Activated naive CD4-positive, alpha-beta T cell treated with anti-CD3 and anti-CD28 coated beads, Interleukin-2, amount 10 ng/mL, durations not matched to agents 7 days and 5 days (primary cell): ENCODE data around the gene CD55.
A peak's percentile ranks its signal among the peaks of the same experiment; 100 is the strongest.

Source experiments
- CTCF ChIA-PET: fragments of 350-600 bp; sonication (Branson Sonifier 250); formaldehyde crosslinking; loops from one replicate; lab custom pipeline; 2021; ENCODE audit warnings: antibody characterized with exemption; lab: Charles Lee
- DNase-seq: peaks from one replicate; pipeline ENCODE4 v3.0.0-alpha.2; 2020
- H3K27ac Mint-ChIP-seq: one replicate; pipeline ENCODE4 v1.8.0; 2021; ENCODE audit warnings: mild to moderate bottlenecking, moderate library complexity, mixed read lengths
- H3K27me3 Mint-ChIP-seq: one replicate; pipeline ENCODE4 v1.8.0; 2021; ENCODE audit warnings: mild to moderate bottlenecking, mixed read lengths
- H3K36me3 Mint-ChIP-seq: one replicate; pipeline ENCODE4 v1.8.0; 2021; ENCODE audit warnings: mixed read lengths
- H3K4me1 Mint-ChIP-seq: one replicate; pipeline ENCODE4 v1.8.0; 2021; ENCODE audit warnings: mixed read lengths
- H3K4me3 Mint-ChIP-seq: one replicate; pipeline ENCODE4 v1.8.0; 2021; ENCODE audit warnings: mild to moderate bottlenecking, moderate library complexity, mixed read lengths
- H3K9me3 Mint-ChIP-seq: one replicate; pipeline ENCODE4 v1.8.0; 2021; ENCODE audit warnings: mixed read lengths

The CD55 gene

GRCh38 chr1:207345644-207346477 lies 24.4 kb downstream of the CD55 start:
- Mint-ChIP-seq H3K27me3 (no peaks in the 10 kb centered on the region), H3K27ac (peak overlapping the region; percentile 76), H3K36me3 (peaks cover 96% of the 10 kb centered on the region), H3K9me3 (peaks cover 18% of the 10 kb centered on the region), H3K4me3 (no peak overlapping the region), H3K4me1 (peaks cover 80% of the 10 kb centered on the region)
- DNase-seq, result no peak
- CTCF ChIA-PET, result interaction anchor here (0.7 kb wide), 1 partner anchor 9 kb away, joined by 3 read pairs; no protein-coding TSS in a partner anchor

GRCh38 chr1:207346513-207346912 lies 25.0 kb downstream of the CD55 start:
- H3K27me3 Mint-ChIP-seq, result no peaks in the 10 kb centered on the region
- H3K4me3 Mint-ChIP-seq, result no peak overlapping the region
- CTCF ChIA-PET, result no interaction called here
- H3K9me3 Mint-ChIP-seq, result peaks cover 19% of the 10 kb centered on the region
- H3K27ac Mint-ChIP-seq, result peak overlapping the region; percentile 76
- peaks cover 79% of the 10 kb centered on the region for H3K4me1 Mint-ChIP-seq
- no peak for DNase-seq
- peaks cover 94% of the 10 kb centered on the region for H3K36me3 Mint-ChIP-seq

DNA sequence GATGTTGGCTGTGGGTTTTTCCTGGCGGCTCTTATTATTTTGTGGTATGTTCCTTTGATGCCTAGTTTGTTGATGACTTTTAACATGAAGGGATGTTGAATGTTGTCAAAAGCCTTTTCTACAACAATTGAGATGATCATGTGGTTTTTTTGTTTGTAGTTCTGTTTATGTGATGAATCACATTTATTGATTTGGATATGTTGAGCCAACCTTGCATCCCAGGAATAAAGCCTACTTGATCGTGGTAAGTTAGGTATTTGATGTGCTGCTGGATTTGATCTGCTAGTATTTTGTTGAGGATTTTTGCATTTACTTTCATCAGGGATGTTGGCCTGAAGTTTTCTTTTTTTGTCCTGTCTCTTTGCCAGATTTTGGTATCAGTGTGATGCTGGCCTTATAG lies 28.5 kb downstream of the CD55 start:
- CTCF ChIA-PET, result interaction anchor here (1.0 kb wide), 1 partner anchor 28 kb away, joined by 3 read pairs; the partner anchor contains the start of gene CD55
- H3K4me3 Mint-ChIP-seq, result no peak overlapping the region

GRCh38 chr1:207352554-207352953 lies 31.1 kb downstream of the CD55 start:
- H3K9me3 Mint-ChIP-seq, result peaks cover 16% of the 10 kb centered on the region
- H3K4me1 Mint-ChIP-seq, result peaks cover 46% of the 10 kb centered on the region
- DNase-seq, result no peak
- H3K36me3 Mint-ChIP-seq, result peaks cover 76% of the 10 kb centered on the region
- CTCF ChIA-PET, result no interaction called here
- H3K27ac Mint-ChIP-seq, result no peak overlapping the region
- H3K27me3 Mint-ChIP-seq, result no peaks in the 10 kb centered on the region
- no peak overlapping the region for H3K4me3 Mint-ChIP-seq

More for the DNA sequence above, 28.5 kb downstream of the CD55 start:
- H3K27ac Mint-ChIP-seq, result no peak overlapping the region
- peaks cover 86% of the 10 kb centered on the region for H3K36me3 Mint-ChIP-seq
- H3K4me1 Mint-ChIP-seq, result peaks cover 55% of the 10 kb centered on the region
- no peak for DNase-seq
- H3K9me3 Mint-ChIP-seq, result peaks cover 16% of the 10 kb centered on the region
- H3K27me3 Mint-ChIP-seq, result no peaks in the 10 kb centered on the region

DNA sequence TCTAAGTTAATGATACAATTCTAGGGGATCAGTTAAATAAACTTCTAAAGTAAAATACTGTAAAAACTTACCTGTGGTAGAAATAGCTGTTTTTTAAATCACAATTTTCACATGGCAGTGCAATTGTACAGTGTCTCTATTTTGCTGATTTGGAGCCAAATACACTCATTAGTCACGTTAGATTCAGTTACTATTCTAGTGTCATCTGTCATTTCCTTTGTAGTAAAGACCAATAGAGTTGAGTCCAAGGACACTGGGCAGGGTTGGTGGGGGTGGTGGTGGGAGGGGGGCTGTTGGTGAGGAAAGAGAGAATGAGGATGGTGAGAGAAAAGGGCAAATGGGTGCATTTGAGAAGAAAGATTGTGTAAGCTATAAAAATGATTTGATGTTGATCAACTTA lies 33.6 kb downstream of the CD55 start:
- H3K4me1 Mint-ChIP-seq, result peaks cover 38% of the 10 kb centered on the region
- no peak overlapping the region for H3K4me3 Mint-ChIP-seq
- H3K9me3 Mint-ChIP-seq, result peaks cover 10% of the 10 kb centered on the region
- no peak for DNase-seq
- H3K27ac Mint-ChIP-seq, result no peak overlapping the region
- H3K36me3 Mint-ChIP-seq, result peaks cover 65% of the 10 kb centered on the region
- CTCF ChIA-PET, result no interaction called here
- no peaks in the 10 kb centered on the region for H3K27me3 Mint-ChIP-seq

GRCh38 chr1:207355513-207356295 lies 34.2 kb downstream of the CD55 start:
- H3K4me1 Mint-ChIP-seq, result peaks cover 32% of the 10 kb centered on the region
- H3K9me3 Mint-ChIP-seq, result peaks cover 5% of the 10 kb centered on the region
- H3K27me3 Mint-ChIP-seq, result no peaks in the 10 kb centered on the region
- CTCF ChIA-PET, result no interaction called here
- H3K36me3 Mint-ChIP-seq, result peaks cover 59% of the 10 kb centered on the region
- no peak overlapping the region for H3K27ac Mint-ChIP-seq
- no peak for DNase-seq
- no peak overlapping the region for H3K4me3 Mint-ChIP-seq

DNA sequence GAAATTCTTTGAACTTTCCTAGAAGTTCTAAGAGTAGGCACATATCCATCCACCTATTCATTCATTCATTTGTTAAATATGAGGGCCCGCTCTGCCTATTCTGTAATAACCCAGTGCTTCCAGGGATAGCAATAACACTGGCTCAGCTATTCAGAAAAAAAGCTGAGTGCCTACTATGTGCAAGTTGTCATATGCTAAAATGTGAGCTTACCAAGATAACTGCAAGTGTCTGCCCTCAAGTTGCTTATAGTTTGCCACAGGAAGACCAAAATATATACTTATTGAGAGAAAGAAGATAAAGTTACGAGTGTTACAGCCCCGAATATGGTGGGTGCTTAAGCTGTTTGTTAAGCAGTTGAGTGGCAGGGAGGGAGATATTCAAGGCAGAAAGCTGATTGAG lies 39.6 kb downstream of the CD55 start:
- H3K4me1 Mint-ChIP-seq, result peaks cover 8% of the 10 kb centered on the region
- no peaks in the 10 kb centered on the region for H3K27me3 Mint-ChIP-seq
- DNase-seq, result no peak
- no peak overlapping the region for H3K27ac Mint-ChIP-seq
- H3K36me3 Mint-ChIP-seq, result peaks cover 26% of the 10 kb centered on the region
- H3K9me3 Mint-ChIP-seq, result no peaks in the 10 kb centered on the region
- no peak overlapping the region for H3K4me3 Mint-ChIP-seq
- CTCF ChIA-PET, result no interaction called here

GRCh38 chr1:207361889-207362288 lies 40.4 kb downstream of the CD55 start:
- Mint-ChIP-seq H3K36me3 (peaks cover 22% of the 10 kb centered on the region), H3K4me1 (peaks cover 8% of the 10 kb centered on the region), H3K27ac (no peak overlapping the region), H3K4me3 (no peak overlapping the region), H3K27me3 (no peaks in the 10 kb centered on the region), H3K9me3 (no peaks in the 10 kb centered on the region)
- no peak for DNase-seq
- CTCF ChIA-PET, result interaction anchor here (1.4 kb wide), 1 partner anchor 40 kb away, joined by 3 read pairs; the partner anchor contains the start of gene CD55

DNA sequence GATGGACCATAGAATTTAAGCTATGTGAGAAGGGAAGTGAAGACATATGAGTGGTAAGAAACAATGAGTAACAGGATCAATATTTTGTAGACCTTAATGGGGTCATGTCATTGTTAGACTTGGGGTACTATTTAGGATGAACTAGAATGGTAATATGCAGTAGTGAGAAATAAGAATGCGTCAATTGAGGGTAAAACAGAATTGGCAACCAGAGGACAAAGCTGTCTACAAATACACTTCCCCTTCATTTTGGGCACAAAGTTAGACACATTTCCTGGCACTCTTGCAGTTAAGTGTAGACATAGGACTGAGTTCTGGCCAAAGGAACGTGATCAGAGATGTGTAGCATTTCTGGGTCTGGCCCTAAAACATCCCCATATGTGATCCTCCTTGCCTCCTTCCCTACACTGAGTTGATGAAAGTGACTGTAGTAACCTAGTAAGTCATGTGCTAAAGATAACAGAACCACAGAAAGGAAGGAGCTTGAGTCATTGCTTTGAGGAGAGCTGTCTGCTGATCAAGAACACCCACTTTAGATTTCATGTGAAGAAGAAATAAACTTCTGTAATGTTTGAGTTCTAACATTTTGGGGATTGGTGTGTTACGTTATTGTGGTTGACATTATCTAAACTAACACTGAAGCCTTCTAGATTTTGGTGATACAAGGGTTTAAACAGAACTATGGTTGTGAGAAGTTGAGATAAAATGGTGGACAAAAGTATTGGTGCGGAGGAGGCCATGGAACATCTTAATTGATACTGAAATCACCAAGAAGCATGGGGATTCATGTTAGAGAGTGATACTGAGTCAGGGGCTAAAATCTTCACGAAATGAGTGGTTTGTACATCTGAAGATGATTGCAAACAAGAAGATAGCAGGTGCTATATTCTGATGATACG lies 41.7 kb downstream of the CD55 start:
- Mint-ChIP-seq H3K9me3 (no peaks in the 10 kb centered on the region), H3K36me3 (peaks cover 21% of the 10 kb centered on the region), H3K27me3 (no peaks in the 10 kb centered on the region), H3K4me3 (no peak overlapping the region), H3K4me1 (peaks cover 2% of the 10 kb centered on the region), H3K27ac (no peak overlapping the region)
- DNase-seq, result no peak
- CTCF ChIA-PET, result interaction anchor here (0.9 to 1.4 kb wide), 4 partner anchors 10 to 42 kb away, joined by 3 to 4 read pairs (median 3); partner anchors contain the start of gene CD55

- H3K4me3 Mint-ChIP-seq, result no peak overlapping the region
- no peaks in the 10 kb centered on the region for H3K27me3 Mint-ChIP-seq
- no peaks in the 10 kb centered on the region for H3K4me1 Mint-ChIP-seq
- H3K36me3 Mint-ChIP-seq, result peaks cover 21% of the 10 kb centered on the region
- DNase-seq, result no peak
- no peak overlapping the region for H3K27ac Mint-ChIP-seq
- CTCF ChIA-PET, result interaction anchor here (0.9 kb wide), 1 partner anchor 41 kb away, joined by 3 read pairs; no protein-coding TSS in a partner anchor
- no peaks in the 10 kb centered on the region for H3K9me3 Mint-ChIP-seq
Observed at GRCh38 chr1:207363871-207364270, 42.4 kb downstream of the CD55 start.

GRCh38 chr1:207364614-207365013 lies 43.1 kb downstream of the CD55 start:
- DNase-seq, result no peak
- Mint-ChIP-seq H3K27me3 (no peaks in the 10 kb centered on the region), H3K4me1 (no peaks in the 10 kb centered on the region), H3K27ac (no peak overlapping the region), H3K36me3 (peaks cover 18% of the 10 kb centered on the region), H3K4me3 (no peak overlapping the region), H3K9me3 (no peaks in the 10 kb centered on the region)
- CTCF ChIA-PET, result no interaction called here

DNA sequence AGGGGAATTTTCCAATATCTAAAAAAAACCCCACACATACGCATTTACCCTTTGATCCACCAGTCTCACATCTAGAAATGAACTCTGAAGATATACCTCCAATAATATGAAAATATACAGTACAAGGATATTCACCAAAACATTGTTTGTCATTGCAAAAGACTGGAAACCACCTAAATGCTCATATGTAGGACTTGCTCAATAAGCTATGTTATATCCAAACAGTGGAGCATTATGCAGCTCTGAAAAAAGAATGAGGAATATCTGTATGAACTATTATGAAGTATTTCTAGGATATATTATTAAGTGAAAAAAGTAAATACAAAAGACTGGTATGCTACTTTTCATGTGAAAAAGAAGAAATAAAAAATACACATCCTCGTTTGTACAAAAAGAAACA lies 43.6 kb downstream of the CD55 start:
- CTCF ChIA-PET, result no interaction called here
- no peaks in the 10 kb centered on the region for H3K27me3 Mint-ChIP-seq
- no peak for DNase-seq
- H3K9me3 Mint-ChIP-seq, result no peaks in the 10 kb centered on the region
- H3K27ac Mint-ChIP-seq, result no peak overlapping the region
- peaks cover 15% of the 10 kb centered on the region for H3K36me3 Mint-ChIP-seq
- H3K4me1 Mint-ChIP-seq, result no peaks in the 10 kb centered on the region
- no peak overlapping the region for H3K4me3 Mint-ChIP-seq

DNA sequence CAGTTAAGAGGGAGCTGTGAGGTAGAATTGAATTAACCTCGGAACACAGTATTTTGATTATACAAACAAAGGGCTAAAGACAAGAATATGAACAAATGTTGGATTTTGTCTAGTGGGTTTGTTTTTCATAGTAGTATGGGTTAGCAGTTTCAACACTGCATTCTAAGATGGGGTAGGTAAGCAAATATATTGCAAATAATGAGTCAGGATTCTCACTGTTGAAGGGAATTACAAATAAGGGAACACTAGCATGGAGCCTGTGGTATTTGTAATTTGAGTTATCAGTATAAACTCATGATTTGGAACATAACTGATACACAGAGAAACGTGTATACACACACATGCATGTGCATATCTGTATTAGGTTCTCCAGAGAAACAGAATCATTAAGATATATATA lies 44.5 kb downstream of the CD55 start:
- no peak overlapping the region for H3K27ac Mint-ChIP-seq
- H3K27me3 Mint-ChIP-seq, result no peaks in the 10 kb centered on the region
- no peak for DNase-seq
- no peak overlapping the region for H3K4me3 Mint-ChIP-seq
- no peaks in the 10 kb centered on the region for H3K4me1 Mint-ChIP-seq
- CTCF ChIA-PET, result no interaction called here
- no peaks in the 10 kb centered on the region for H3K9me3 Mint-ChIP-seq
- H3K36me3 Mint-ChIP-seq, result peaks cover 15% of the 10 kb centered on the region

DNA sequence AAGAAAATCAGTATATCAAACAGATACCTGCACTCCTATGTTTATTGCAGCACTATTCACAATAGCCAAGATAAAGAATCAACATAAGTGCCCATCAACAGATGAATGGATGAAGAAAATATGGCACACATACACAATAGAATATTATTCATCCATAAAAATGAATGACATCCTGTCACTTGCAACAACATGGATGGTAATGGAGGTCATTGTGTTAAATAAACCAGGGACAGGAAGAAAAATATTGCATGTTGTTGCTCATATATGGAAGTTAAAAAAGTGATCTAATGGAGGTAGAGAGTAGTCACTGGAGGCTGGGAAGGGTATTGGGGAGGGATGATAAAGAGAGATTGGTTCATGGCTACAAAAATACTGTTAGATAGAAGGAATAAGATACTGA lies 67.2 kb downstream of the CD55 start:
- no peak for DNase-seq
- Mint-ChIP-seq H3K27ac (no peak overlapping the region), H3K9me3 (peaks cover 15% of the 10 kb centered on the region), H3K36me3 (peaks cover 2% of the 10 kb centered on the region), H3K4me3 (no peak overlapping the region), H3K4me1 (no peaks in the 10 kb centered on the region), H3K27me3 (peaks cover 3% of the 10 kb centered on the region)
- CTCF ChIA-PET, result no interaction called here
